CD4-positive, alpha-beta T cell treated with Interleukin-6 for 4 hours (primary cell): ENCODE measurements around the gene SH3RF1.
"Not testable (repeated sequence)": the region's sequence is repeated elsewhere in the genome, so short reads cannot be mapped to it uniquely, and the experiment has no call there.

Experiments used
- DNase-seq: peaks from one replicate; pipeline ENCODE4 v3.0.0-alpha.2; 2020; ENCODE audit warnings: mixed read lengths

The SH3RF1 gene

GRCh38 chr4:169270810-169271691 lies at the start of gene SH3RF1:
Gene SH3RF1 (minus strand): TSS chr4:169270956. CDS start chr4:169269212, 1,744 bp downstream.
- DNase-seq, result no peak

GRCh38 chr4:169315530-169316343 lies 45.0 kb upstream of the SH3RF1 start:
- DNase-seq, result no peak

GRCh38 chr4:169314906-169315305 lies 44.1 kb upstream of the SH3RF1 start:
- no peak for DNase-seq

GRCh38 chr4:169313732-169314131 lies 43.0 kb upstream of the SH3RF1 start:
- no peak for DNase-seq

GRCh38 chr4:169312690-169313422 lies 42.1 kb upstream of the SH3RF1 start:
- no peak for DNase-seq

- no peak for DNase-seq
These were observed 41.0 kb upstream of the SH3RF1 start for GRCh38 chr4:169311643-169312365.

GRCh38 chr4:169309326-169309967 lies 38.7 kb upstream of the SH3RF1 start:
- DNase-seq, result no peak

- DNase-seq, result no peak
These were observed 36.8 kb upstream of the SH3RF1 start for GRCh38 chr4:169307576-169307975.

GRCh38 chr4:169305651-169306050 lies 34.9 kb upstream of the SH3RF1 start:
- no peak for DNase-seq

- DNase-seq, result no peak
These were observed 34.4 kb upstream of the SH3RF1 start for GRCh38 chr4:169305173-169305572.

- no peak for DNase-seq
These were observed 25.1 kb upstream of the SH3RF1 start for GRCh38 chr4:169295822-169296221.

- no peak for DNase-seq
These were observed 22.8 kb upstream of the SH3RF1 start for GRCh38 chr4:169293343-169294176.

GRCh38 chr4:169287983-169288382 lies 17.2 kb upstream of the SH3RF1 start:
- not testable (repeated sequence) for DNase-seq

GRCh38 chr4:169286562-169287301 lies 16.0 kb upstream of the SH3RF1 start:
- no peak for DNase-seq

GRCh38 chr4:169283114-169283509 lies 12.4 kb upstream of the SH3RF1 start:
- no peak for DNase-seq

- DNase-seq, result no peak
These were observed 11.8 kb upstream of the SH3RF1 start for GRCh38 chr4:169282429-169283113.

GRCh38 chr4:169279108-169279507 lies 8.4 kb upstream of the SH3RF1 start:
- no peak for DNase-seq

- DNase-seq, result no peak
These were observed 7.9 kb upstream of the SH3RF1 start for GRCh38 chr4:169278624-169279023.

- DNase-seq, result not testable (repeated sequence)
These were observed 7.1 kb upstream of the SH3RF1 start for GRCh38 chr4:169277838-169278237.

- DNase-seq, result no peak
These were observed 4.4 kb upstream of the SH3RF1 start for GRCh38 chr4:169275180-169275579.
